H1 (cell line): ENCODE results near the gene FBXO34. TPM values are rescaled to one million over a fixed set of nuclear protein-coding genes. Genes with fewer than 3 reads are reported as not detected.

Experiments
- GTF2F1 ChIP-seq: IDR thresholded peaks from 2 replicates; pipeline ENCODE4 v1.6.1; 2012; ENCODE audit warnings: low read depth, low read length, improper control_type of control experiment, borderline replicate concordance
- KDM5A ChIP-seq: fragments of 200-600 bp; IDR thresholded peaks from 2 replicates; pipeline ENCODE4 v1.7.1; 2012; ENCODE audit warnings: mild to moderate bottlenecking, low read length, inconsistent platforms, mixed read lengths
- RBBP5 ChIP-seq: IDR thresholded peaks from 2 replicates; pipeline ENCODE4 v1.7.1; 2012; ENCODE audit warnings: low read depth, mild to moderate bottlenecking, inconsistent platforms, low read length, moderate library complexity, borderline replicate concordance
- SRF ChIP-seq: IDR thresholded peaks from 2 replicates; pipeline ENCODE4 v1.6.1; 2011; ENCODE audit warnings: mild to moderate bottlenecking, low read depth, low read length, moderate library complexity
- polyA plus RNA-seq, 7 experiments: library from polyadenylated mRNA; depleted of rRNA in 3 of 7; stranded (reverse) in 5 of 7; unstranded in 2 of 7; fragments of >200 nt in 5 of 7; fragments of 200-250 nt in 2 of 7; gene quantifications; 1 replicate in 5 of 7; 2 replicates in 1 of 7; 4 replicates in 1 of 7; pipeline versions ENCODE4 v1.2.1 to v1.2.3, GENCODE V29; 2011 to 2013; ENCODE audit warnings: missing spikeins in 2 of 7, mixed read lengths in 2 of 7
- total RNA-seq: library from RNA; stranded (reverse); fragmentation: NEBNext Ultra II Directional; extraction: Animal tissue kit (Norgen Biotek cat#: 25700); gene quantifications from 2 replicates; pipeline ENCODE4 v1.2.1, GENCODE V29; 2021
- TF ChIP-seq, protein P1 (sequence below): fragments of 300-600 bp; sonication (generic); IDR thresholded peaks from 2 replicates; pipeline ENCODE4 v1.7.1; 2012; ENCODE audit warnings: low read length, moderate library complexity, mild to moderate bottlenecking, inconsistent platforms; ENCODE audit not compliant: insufficient replicate concordance
- TF ChIP-seq, protein P2 (sequence below): IDR thresholded peaks from 2 replicates; pipeline ENCODE4 v1.6.1; 2011; ENCODE audit warnings: low read length, improper control_type of control experiment

The FBXO34 gene
- total and polyA plus RNA-seq, 2 of the 8 experiments (the other 6 are each of a cell fraction or from before 2014, with no cell fraction given) = 7.0 to 14.4 TPM

DNA sequence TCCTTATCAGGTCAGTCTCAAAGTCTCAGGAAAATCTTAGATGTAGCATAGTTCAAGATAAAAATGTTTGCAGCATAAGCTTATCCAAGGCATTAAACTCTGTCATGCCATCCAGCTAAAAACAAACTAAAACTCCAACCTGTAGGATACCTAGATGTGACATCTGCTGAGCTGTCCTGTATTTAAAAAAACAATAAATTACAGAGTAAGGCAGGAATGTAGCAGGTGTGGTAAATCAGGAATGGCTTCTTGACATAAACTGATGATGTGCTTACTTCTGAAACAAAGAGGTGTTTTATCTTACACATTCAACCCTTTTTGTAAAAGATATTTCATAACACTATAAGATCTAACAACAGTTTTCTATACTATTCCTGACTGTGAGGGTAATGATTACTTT is 49.3 kb upstream of the FBXO34 start (continued):
- TF ChIP-seq, protein P1, sequence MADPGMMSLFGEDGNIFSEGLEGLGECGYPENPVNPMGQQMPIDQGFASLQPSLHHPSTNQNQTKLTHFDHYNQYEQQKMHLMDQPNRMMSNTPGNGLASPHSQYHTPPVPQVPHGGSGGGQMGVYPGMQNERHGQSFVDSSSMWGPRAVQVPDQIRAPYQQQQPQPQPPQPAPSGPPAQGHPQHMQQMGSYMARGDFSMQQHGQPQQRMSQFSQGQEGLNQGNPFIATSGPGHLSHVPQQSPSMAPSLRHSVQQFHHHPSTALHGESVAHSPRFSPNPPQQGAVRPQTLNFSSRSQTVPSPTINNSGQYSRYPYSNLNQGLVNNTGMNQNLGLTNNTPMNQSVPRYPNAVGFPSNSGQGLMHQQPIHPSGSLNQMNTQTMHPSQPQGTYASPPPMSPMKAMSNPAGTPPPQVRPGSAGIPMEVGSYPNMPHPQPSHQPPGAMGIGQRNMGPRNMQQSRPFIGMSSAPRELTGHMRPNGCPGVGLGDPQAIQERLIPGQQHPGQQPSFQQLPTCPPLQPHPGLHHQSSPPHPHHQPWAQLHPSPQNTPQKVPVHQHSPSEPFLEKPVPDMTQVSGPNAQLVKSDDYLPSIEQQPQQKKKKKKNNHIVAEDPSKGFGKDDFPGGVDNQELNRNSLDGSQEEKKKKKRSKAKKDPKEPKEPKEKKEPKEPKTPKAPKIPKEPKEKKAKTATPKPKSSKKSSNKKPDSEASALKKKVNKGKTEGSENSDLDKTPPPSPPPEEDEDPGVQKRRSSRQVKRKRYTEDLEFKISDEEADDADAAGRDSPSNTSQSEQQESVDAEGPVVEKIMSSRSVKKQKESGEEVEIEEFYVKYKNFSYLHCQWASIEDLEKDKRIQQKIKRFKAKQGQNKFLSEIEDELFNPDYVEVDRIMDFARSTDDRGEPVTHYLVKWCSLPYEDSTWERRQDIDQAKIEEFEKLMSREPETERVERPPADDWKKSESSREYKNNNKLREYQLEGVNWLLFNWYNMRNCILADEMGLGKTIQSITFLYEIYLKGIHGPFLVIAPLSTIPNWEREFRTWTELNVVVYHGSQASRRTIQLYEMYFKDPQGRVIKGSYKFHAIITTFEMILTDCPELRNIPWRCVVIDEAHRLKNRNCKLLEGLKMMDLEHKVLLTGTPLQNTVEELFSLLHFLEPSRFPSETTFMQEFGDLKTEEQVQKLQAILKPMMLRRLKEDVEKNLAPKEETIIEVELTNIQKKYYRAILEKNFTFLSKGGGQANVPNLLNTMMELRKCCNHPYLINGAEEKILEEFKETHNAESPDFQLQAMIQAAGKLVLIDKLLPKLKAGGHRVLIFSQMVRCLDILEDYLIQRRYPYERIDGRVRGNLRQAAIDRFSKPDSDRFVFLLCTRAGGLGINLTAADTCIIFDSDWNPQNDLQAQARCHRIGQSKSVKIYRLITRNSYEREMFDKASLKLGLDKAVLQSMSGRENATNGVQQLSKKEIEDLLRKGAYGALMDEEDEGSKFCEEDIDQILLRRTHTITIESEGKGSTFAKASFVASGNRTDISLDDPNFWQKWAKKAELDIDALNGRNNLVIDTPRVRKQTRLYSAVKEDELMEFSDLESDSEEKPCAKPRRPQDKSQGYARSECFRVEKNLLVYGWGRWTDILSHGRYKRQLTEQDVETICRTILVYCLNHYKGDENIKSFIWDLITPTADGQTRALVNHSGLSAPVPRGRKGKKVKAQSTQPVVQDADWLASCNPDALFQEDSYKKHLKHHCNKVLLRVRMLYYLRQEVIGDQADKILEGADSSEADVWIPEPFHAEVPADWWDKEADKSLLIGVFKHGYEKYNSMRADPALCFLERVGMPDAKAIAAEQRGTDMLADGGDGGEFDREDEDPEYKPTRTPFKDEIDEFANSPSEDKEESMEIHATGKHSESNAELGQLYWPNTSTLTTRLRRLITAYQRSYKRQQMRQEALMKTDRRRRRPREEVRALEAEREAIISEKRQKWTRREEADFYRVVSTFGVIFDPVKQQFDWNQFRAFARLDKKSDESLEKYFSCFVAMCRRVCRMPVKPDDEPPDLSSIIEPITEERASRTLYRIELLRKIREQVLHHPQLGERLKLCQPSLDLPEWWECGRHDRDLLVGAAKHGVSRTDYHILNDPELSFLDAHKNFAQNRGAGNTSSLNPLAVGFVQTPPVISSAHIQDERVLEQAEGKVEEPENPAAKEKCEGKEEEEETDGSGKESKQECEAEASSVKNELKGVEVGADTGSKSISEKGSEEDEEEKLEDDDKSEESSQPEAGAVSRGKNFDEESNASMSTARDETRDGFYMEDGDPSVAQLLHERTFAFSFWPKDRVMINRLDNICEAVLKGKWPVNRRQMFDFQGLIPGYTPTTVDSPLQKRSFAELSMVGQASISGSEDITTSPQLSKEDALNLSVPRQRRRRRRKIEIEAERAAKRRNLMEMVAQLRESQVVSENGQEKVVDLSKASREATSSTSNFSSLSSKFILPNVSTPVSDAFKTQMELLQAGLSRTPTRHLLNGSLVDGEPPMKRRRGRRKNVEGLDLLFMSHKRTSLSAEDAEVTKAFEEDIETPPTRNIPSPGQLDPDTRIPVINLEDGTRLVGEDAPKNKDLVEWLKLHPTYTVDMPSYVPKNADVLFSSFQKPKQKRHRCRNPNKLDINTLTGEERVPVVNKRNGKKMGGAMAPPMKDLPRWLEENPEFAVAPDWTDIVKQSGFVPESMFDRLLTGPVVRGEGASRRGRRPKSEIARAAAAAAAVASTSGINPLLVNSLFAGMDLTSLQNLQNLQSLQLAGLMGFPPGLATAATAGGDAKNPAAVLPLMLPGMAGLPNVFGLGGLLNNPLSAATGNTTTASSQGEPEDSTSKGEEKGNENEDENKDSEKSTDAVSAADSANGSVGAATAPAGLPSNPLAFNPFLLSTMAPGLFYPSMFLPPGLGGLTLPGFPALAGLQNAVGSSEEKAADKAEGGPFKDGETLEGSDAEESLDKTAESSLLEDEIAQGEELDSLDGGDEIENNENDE = no peak
- TF ChIP-seq RBBP5 (no peak), KDM5A (no peak), GTF2F1 (no peak), SRF (no peak)
- TF ChIP-seq, protein P2, sequence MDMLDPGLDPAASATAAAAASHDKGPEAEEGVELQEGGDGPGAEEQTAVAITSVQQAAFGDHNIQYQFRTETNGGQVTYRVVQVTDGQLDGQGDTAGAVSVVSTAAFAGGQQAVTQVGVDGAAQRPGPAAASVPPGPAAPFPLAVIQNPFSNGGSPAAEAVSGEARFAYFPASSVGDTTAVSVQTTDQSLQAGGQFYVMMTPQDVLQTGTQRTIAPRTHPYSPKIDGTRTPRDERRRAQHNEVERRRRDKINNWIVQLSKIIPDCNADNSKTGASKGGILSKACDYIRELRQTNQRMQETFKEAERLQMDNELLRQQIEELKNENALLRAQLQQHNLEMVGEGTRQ = no peak
